Rectal smooth muscle tissue (tissue), 1 donor: ENCODE measurements around the gene KLK13.
A peak's percentile ranks its signal among the peaks of the same experiment; 100 is the strongest.

Experiments used
- H3K27ac ChIP-seq: one replicate; pipeline ENCODE4 v1.7.0; 2013; ENCODE audit warnings: low read depth, low read length, inconsistent platforms
- H3K27me3 ChIP-seq: one replicate; pipeline ENCODE4 v1.7.0; 2013; ENCODE audit warnings: low read length; ENCODE audit not compliant: control insufficient read depth, insufficient read depth
- H3K36me3 ChIP-seq: one replicate; pipeline ENCODE4 v1.7.0; 2013; ENCODE audit warnings: low read length; ENCODE audit not compliant: control insufficient read depth, insufficient read depth
- H3K4me1 ChIP-seq: one replicate; pipeline ENCODE4 v1.7.0; 2013; ENCODE audit warnings: low read length; ENCODE audit not compliant: control insufficient read depth, insufficient read depth
- H3K4me3 ChIP-seq: one replicate; pipeline ENCODE4 v1.7.0; 2013; ENCODE audit warnings: low read length
- H3K9ac ChIP-seq: one replicate; pipeline ENCODE4 v1.7.0; 2013; ENCODE audit warnings: low read length

The KLK13 gene

DNA sequence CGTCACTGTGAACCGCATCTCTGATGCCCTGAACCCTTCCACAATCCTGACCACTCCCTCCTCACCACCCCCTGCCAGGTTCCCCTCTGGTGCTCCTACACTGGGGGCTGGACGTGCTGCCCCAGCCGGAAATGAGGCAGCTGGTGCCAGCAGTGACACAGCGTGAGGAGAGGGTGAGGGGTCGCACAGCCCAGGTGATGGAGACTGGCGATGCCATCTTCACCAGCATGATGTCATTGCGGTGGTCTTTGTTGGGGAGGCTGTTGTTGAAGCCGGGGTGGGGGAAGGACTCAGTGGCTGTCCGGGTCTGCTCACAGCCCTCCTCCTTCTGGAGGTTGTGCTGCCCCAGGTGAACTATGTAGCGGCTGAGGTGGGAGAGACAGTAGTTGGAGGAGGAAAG is 40.9 kb downstream of the KLK13 start:
- H3K9ac ChIP-seq = no peak overlapping the region
- no peaks in the 10 kb centered on the region for H3K36me3 ChIP-seq
- no peaks in the 10 kb centered on the region for H3K4me1 ChIP-seq
- H3K27ac ChIP-seq = no peak overlapping the region
- no peak overlapping the region for H3K4me3 ChIP-seq
- H3K27me3 ChIP-seq = no peaks in the 10 kb centered on the region

DNA sequence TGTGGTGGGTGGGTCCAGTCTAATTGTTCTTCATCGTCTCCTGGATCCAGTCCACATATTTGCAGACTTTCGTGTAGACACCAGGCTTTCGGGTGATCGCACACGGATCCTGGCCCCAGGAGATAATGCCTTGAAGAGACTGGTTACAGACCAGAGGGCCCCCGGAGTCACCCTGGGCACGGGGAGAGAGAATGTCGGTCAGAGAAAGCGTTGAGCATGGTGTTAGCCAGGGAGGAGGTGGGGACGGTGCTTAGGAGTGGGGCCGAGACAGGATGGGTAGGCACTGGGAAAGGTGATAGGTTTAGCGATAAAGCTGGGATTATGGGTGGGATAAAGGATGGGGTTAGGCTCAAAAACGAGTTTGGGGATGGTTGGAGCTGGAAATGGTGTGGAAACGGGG is 42.4 kb downstream of the KLK13 start:
- Histone ChIP-seq H3K36me3 (no peaks in the 10 kb centered on the region), H3K27ac (no peak overlapping the region), H3K4me1 (no peaks in the 10 kb centered on the region), H3K4me3 (no peak overlapping the region), H3K9ac (no peak overlapping the region), H3K27me3 (no peaks in the 10 kb centered on the region)

DNA sequence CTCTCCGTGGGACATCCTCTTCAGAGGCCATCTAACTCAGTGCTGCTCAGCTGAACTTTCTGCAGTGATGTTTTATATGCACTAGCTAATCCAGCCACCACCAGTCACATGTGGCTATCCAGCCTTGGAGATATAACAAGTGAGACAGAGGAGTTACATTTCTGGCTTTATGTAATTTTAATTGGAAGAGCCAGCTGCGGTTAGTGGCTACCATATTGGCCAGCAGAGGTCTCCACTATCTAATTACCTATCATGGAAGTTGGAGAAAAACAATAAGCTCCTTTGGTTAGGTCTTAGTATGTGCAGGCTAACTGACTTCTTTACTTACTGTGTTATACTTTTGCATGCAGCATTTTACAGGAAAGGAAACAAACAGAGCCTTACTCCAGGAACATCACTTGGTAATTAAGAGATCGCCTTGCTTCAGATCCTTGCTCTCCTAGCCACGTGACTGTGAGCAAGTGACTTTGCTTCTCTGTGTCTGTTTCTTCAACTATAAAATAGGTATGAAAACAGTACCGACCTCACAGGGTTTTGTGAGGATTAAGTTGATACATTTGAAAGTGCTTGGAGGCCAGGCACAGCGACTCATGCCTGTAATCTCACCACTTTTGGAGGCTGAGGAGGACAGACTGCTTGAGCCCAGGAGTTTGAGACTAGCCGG is 43.8 kb downstream of the KLK13 start:
- Histone ChIP-seq H3K27me3 (peaks cover 9% of the 10 kb centered on the region), H3K27ac (no peak overlapping the region), H3K4me1 (no peaks in the 10 kb centered on the region)

GRCh38 chr19:51019544-51019925 is 45.4 kb downstream of the KLK13 start, which contains the start of gene KLK10:
KLK10 (minus strand) TSS chr19:51019709; CDS start chr19:51019130, 579 bp downstream.
- no peak within 1 kb of the TSS for H3K27ac ChIP-seq
- peaks cover 9% of the 10 kb centered on the region for H3K27me3 ChIP-seq

More for the DNA sequence above, 43.8 kb downstream of the KLK13 start:
- Histone ChIP-seq H3K36me3 (no peaks in the 10 kb centered on the region), H3K4me3 (no peak overlapping the region), H3K9ac (no peak overlapping the region)

GRCh38 chr19:51018745-51019543 is 45.9 kb downstream of the KLK13 start:
- Histone ChIP-seq H3K4me3 (no peak overlapping the region), H3K9ac (no peak overlapping the region), H3K4me1 (no peaks in the 10 kb centered on the region), H3K27ac (no peak overlapping the region), H3K36me3 (no peaks in the 10 kb centered on the region), H3K27me3 (peaks cover 9% of the 10 kb centered on the region)

More at GRCh38 chr19:51019544-51019925, 45.4 kb downstream of the KLK13 start, which contains the start of gene KLK10:
- Histone ChIP-seq H3K36me3 (no peaks in the 10 kb centered on the region), H3K9ac (no peak within 1 kb of the TSS), H3K4me3 (no peak within 1 kb of the TSS), H3K4me1 (no peaks in the 10 kb centered on the region)

DNA sequence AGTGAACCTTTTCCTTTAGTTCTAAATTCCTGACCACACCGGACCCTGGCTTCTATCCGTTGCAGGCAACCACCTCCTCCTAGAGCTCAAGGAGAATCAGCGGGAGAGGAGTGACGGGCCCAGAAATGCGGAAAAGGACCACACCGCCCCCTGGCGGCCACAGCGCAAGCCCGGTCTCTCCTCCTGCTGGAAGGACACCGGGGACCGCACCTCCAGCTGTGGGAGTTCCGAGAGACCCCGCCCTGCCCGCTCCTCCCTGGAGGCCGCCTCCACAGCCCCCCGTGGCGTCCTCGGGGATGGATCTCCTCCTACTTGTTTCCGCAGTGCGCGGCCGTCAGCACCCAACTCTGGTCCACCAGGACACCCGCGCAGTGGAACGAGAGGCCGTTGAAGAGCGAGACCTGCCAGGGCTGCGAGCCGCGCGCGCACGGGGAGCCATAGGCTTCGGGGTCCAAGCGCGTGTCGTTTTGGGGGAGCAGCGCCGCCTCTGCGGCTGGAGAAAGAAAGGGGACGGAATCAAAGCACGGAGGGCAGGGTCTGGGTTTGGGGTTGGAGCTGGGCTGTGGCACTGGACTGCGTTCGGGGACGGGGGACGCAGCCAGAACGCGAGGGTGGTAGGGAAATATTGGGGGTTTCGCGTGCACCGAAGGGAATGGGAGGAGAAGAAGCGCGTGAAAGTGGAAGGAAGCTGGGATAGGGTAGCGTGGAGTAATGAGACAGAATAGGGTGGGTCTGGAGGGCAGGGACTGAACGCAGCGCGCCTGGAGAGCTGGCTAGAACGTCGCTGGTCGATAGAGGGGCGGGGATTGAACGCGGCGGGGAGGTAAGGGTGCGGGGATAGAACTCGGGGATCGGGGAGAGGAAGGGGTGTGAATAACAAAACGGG is 47.9 kb downstream of the KLK13 start:
- Histone ChIP-seq H3K4me3 (peak overlapping the region; percentile 14), H3K36me3 (no peaks in the 10 kb centered on the region), H3K27ac (no peak overlapping the region), H3K4me1 (no peaks in the 10 kb centered on the region), H3K9ac (no peak overlapping the region), H3K27me3 (peaks cover 9% of the 10 kb centered on the region)

DNA sequence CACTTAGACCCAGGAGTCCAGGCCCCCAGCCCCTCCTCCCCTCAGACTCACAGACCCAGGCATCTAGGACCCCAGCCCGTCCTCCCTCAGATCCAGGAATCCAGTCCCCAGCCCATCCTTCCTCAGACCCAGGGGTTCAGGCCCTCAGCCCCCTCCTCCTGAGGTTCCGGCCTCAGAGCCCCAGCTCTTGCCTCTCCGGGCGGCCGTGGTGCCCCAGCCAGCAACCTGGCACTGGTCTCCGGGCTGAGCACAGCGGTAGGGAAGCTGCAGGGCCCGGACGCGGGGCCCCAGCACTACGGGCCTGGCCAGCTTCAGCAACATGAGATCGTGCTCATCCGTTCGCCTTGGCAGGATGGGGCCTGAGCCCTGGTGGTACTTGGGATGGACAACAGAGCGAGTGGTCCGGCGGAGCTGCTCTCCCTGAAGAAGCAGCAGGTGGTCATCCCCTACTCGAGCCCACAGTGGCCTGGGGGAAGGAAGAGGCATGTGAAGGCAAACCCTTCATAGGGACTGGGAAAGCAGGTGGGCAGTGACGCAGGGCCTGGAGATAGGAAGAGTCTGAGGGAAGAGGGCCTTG is 49.1 kb downstream of the KLK13 start:
- Histone ChIP-seq H3K4me1 (no peaks in the 10 kb centered on the region), H3K27ac (no peak overlapping the region), H3K4me3 (no peak overlapping the region), H3K9ac (no peak overlapping the region), H3K36me3 (no peaks in the 10 kb centered on the region), H3K27me3 (peaks cover 9% of the 10 kb centered on the region)

DNA sequence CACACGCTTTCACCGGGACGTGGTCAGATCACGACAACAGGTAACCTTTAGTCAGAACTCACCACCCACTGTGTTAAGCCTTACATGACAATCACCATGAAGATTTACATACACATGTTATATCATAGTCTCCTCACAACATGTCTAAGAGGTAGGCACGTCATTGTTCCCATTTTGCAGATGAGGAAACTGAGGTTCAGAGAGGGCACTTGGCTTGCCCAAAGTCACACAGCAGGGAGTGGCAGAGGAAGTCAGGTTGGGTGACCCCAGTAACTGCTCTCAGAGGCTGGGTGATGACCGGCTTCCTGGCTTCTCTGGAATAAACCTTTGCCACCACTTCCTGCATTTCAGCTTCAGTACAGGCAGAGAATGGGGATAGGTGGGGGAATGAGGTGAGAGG is 50.6 kb downstream of the KLK13 start:
- Histone ChIP-seq H3K27ac (no peak overlapping the region), H3K36me3 (no peaks in the 10 kb centered on the region), H3K27me3 (peaks cover 9% of the 10 kb centered on the region), H3K9ac (no peak overlapping the region), H3K4me3 (no peak overlapping the region), H3K4me1 (no peaks in the 10 kb centered on the region)

DNA sequence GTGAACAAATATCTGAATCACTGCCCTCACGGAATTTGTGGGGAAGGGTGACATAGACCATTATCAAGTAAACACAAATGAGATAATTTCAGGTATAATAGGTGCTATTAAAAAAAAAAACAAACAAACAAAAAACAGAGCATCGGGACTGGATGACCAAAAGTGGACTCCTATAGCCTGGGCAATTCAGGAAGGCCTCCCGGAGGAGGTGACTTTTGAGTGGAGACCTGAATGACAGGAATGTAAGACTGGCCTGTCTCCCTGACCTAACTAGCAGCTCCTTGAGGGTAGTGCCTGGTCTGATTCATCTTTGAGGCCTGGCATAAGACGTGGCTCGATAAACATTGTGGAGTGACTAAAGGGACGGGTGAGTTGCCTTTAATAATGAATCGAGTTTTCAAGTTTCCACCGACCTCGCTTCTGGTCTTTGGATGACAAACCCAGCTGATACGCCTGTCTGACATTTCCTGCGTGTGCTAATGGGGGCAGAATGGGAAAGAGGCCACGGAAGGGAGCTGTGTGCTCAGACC is 52.2 kb downstream of the KLK13 start:
- Histone ChIP-seq H3K27me3 (peaks cover 9% of the 10 kb centered on the region), H3K4me1 (no peaks in the 10 kb centered on the region), H3K27ac (no peak overlapping the region), H3K4me3 (no peak overlapping the region), H3K36me3 (no peaks in the 10 kb centered on the region), H3K9ac (no peak overlapping the region)

DNA sequence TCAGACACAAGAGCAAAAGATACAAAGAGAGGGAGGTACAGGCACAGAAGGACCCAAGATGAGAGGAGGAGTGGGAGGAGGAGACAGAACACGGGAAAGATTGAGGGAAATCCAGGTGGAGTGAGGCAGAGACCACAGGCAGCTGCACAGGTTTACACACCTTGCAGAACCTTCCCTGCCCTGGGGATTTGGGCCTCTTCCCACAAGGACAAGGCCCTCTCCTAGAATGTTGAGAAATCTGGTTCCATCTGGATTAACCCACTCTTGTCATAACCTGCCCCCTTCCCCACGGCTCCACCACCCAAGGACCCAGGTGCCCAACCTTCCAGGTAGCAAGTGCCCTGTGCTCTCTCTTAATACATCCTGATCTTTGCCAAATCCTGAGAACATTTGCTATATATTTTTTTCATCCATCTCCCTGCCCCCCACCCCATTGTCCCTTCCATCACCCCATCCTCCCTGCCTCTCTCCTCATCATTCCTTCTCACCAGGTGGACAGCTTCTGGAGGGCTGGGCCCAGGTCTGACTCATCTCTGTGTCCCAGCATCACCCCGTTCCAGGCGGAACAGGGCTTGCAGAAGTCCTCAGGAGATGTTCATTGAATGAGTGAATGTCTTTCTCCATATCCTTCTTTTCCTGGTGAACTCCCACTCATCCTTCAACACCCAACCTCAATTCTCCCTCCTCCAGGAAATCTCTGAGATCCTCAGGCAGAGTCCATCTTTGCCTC is 54.7 kb downstream of the KLK13 start:
- no peaks in the 10 kb centered on the region for H3K4me1 ChIP-seq
- H3K27me3 ChIP-seq = no peaks in the 10 kb centered on the region
- no peak overlapping the region for H3K9ac ChIP-seq
- no peaks in the 10 kb centered on the region for H3K36me3 ChIP-seq
- H3K27ac ChIP-seq = no peak overlapping the region
- no peak overlapping the region for H3K4me3 ChIP-seq

GRCh38 chr19:51009061-51009891 is 55.6 kb downstream of the KLK13 start:
- Histone ChIP-seq H3K36me3 (no peaks in the 10 kb centered on the region), H3K9ac (no peak overlapping the region), H3K27me3 (no peaks in the 10 kb centered on the region), H3K27ac (no peak overlapping the region), H3K4me3 (no peak overlapping the region), H3K4me1 (no peaks in the 10 kb centered on the region)
